NB4 (cell line): ENCODE measurements around the gene MAST4.

Experiments
- CTCF ChIP-seq: IDR thresholded peaks from one replicate; pipeline ENCODE4 v1.5.1; 2012; ENCODE audit warnings: low read depth, low read length
- MYC ChIP-seq: IDR thresholded peaks from 2 replicates; pipeline ENCODE4 v1.6.1; 2011; ENCODE audit warnings: low read depth, low read length
- POLR2A ChIP-seq: IDR thresholded peaks from 2 replicates; pipeline ENCODE4 v1.6.1; 2011; ENCODE audit warnings: mild to moderate bottlenecking; ENCODE audit not compliant: insufficient read length; ENCODE audit errors: extremely low read depth

- no peak for TF ChIP-seq CTCF
- no peak for TF ChIP-seq POLR2A
- TF ChIP-seq MYC: no peak
These were observed 228.3 kb downstream of the MAST4 start for GRCh38 chr5:66824476-66824875.
